GM23248 (cell line): ENCODE measurements around the gene TOM1. TPM values are rescaled to one million over a fixed set of nuclear protein-coding genes. Genes with fewer than 3 reads are reported as not detected.

ENCODE experiments used
- DNase-seq: peaks from one replicate; pipeline ENCODE4 v3.0.0-alpha.2; 2015
- H2AFZ ChIP-seq: fragments of 200-600 bp; sonication (generic); 2 replicates; pipeline ENCODE4 v1.6.1; 2016; ENCODE audit warnings: antibody characterized with exemption
- H3F3A ChIP-seq: fragments of 200-600 bp; sonication (generic); 2 replicates; pipeline ENCODE4 v1.6.1; 2016; ENCODE audit warnings: mild to moderate bottlenecking, antibody characterized with exemption, mixed run types; ENCODE audit not compliant: insufficient read depth
- H3K27ac ChIP-seq: fragments of 200-600 bp; sonication (generic); 2 replicates; pipeline ENCODE4 v1.5.1; 2016; ENCODE audit warnings: mild to moderate bottlenecking
- H3K27me3 ChIP-seq: fragments of 200-600 bp; sonication (generic); replicated peaks from 2 replicates; pipeline ENCODE4 v1.6.1; 2016; ENCODE audit warnings: mild to moderate bottlenecking; ENCODE audit not compliant: insufficient read depth
- H3K36me3 ChIP-seq: fragments of 200-600 bp; sonication (generic); 2 replicates; pipeline ENCODE4 v1.6.1; 2016; ENCODE audit warnings: low read depth, mild to moderate bottlenecking
- H3K4me1 ChIP-seq: fragments of 200-600 bp; sonication (generic); 2 replicates; pipeline ENCODE4 v1.6.1; 2016; ENCODE audit warnings: mild to moderate bottlenecking; ENCODE audit not compliant: insufficient read depth
- H3K4me2 ChIP-seq: fragments of 200-600 bp; sonication (generic); one replicate; pipeline ENCODE4 v1.6.1; 2016; ENCODE audit warnings: mild to moderate bottlenecking; ENCODE audit not compliant: unreplicated experiment
- H3K4me3 ChIP-seq: fragments of 200-600 bp; sonication (generic); 2 replicates; pipeline ENCODE4 v1.5.1; 2016; ENCODE audit warnings: mild to moderate bottlenecking
- H3K79me2 ChIP-seq: fragments of 200-600 bp; sonication (generic); 2 replicates; pipeline ENCODE4 v1.6.1; 2016; ENCODE audit warnings: mild to moderate bottlenecking; ENCODE audit not compliant: insufficient read depth
- H3K9ac ChIP-seq: fragments of 200-600 bp; sonication (generic); 2 replicates; pipeline ENCODE4 v1.6.1; 2016; ENCODE audit warnings: mild to moderate bottlenecking
- H3K9me2 ChIP-seq: fragments of 200-600 bp; sonication (generic); 2 replicates; pipeline ENCODE4 v1.6.1; 2016; ENCODE audit warnings: mixed run types, mild to moderate bottlenecking, moderate library complexity; ENCODE audit not compliant: insufficient read depth
- H3K9me3 ChIP-seq: fragments of 200-600 bp; sonication (generic); one replicate; pipeline ENCODE4 v1.6.1; 2017; ENCODE audit warnings: low read depth
- H4K20me1 ChIP-seq: fragments of 200-600 bp; sonication (generic); 2 replicates; pipeline ENCODE4 v1.6.0; 2016; ENCODE audit not compliant: insufficient read depth
- EZH2 ChIP-seq: fragments of 200-600 bp; sonication (generic); IDR thresholded peaks from 2 replicates; pipeline ENCODE4 v1.6.1; 2018; ENCODE audit warnings: antibody characterized with exemption, mild to moderate bottlenecking; ENCODE audit not compliant: insufficient read depth, poor library complexity, severe bottlenecking
- EZH2phosphoT487 ChIP-seq: fragments of 200-600 bp; sonication (generic); IDR thresholded peaks from 2 replicates; pipeline ENCODE4 v1.6.1; 2018; ENCODE audit warnings: antibody characterized with exemption, moderate library complexity, mild to moderate bottlenecking, low read depth; ENCODE audit not compliant: insufficient read depth
- WGBS, 2 experiments: methylation state at CpG; one replicate each; pipeline ENCODE4 v1.1.6; 2015 to 2017; ENCODE audit warnings: low lambda C conversion rate in 2 of 2, low coverage in 1 of 2; ENCODE audit errors: missing lambda C conversion rate in 2 of 2; 5-methylcytosine and 5-hydroxymethylcytosine counted together
- in situ Hi-C: fragments of 300-500 bp; cut with MboI; formaldehyde crosslinking; loops from 2 replicates; pipeline ENCODE4 v1.15.0; 2020
- polyA plus RNA-seq: library from polyadenylated mRNA; unstranded; fragments of >200 nt; fragmentation: Nextera tagmentation; extraction: Ambion mirVana; gene quantifications from 2 replicates; pipeline ENCODE4 v1.2.1, GENCODE V29; 2016
- total RNA-seq: library from RNA; depleted of rRNA; stranded (reverse); fragments of >200 nt; shearing (Covaris generic); gene quantifications from 2 replicates; pipeline ENCODE4 v1.2.3, GENCODE V29; 2014

TOM1 gene
- total and polyA plus RNA-seq, 2 experiments from 2014 or later, result 61.3 to 69.7 TPM

- no peak overlapping the region for H3K4me2 ChIP-seq
- no peak overlapping the region for H2AFZ ChIP-seq
- no peaks in the 10 kb centered on the region for H3K27me3 ChIP-seq
- H3K27ac ChIP-seq, result no peak overlapping the region
- H3K9me3 ChIP-seq, result no peaks in the 10 kb centered on the region
- no peaks in the 10 kb centered on the region for H4K20me1 ChIP-seq
- no peaks in the 10 kb centered on the region for H3K4me1 ChIP-seq
- no peak for DNase-seq
- H3F3A ChIP-seq, result peaks cover 12% of the 10 kb centered on the region
- TF ChIP-seq EZH2phosphoT487 (no peak), EZH2 (no peak)
- no peak overlapping the region for H3K9ac ChIP-seq
- no peaks in the 10 kb centered on the region; the same call in none of the 2 replicates for H3K79me2 ChIP-seq
- no peaks in the 10 kb centered on the region for H3K9me2 ChIP-seq
- H3K36me3 ChIP-seq, result peaks cover 46% of the 10 kb centered on the region
- in situ Hi-C loops, result no loop called here
- no peak overlapping the region for H3K4me3 ChIP-seq
- WGBS, 2 experiments, result 96 to 100% methylated on average over 1 of the region's 1 CpG
Observed at GRCh38 chr22:35288116-35288515, 11.6 kb upstream of the TOM1 start.

DNA sequence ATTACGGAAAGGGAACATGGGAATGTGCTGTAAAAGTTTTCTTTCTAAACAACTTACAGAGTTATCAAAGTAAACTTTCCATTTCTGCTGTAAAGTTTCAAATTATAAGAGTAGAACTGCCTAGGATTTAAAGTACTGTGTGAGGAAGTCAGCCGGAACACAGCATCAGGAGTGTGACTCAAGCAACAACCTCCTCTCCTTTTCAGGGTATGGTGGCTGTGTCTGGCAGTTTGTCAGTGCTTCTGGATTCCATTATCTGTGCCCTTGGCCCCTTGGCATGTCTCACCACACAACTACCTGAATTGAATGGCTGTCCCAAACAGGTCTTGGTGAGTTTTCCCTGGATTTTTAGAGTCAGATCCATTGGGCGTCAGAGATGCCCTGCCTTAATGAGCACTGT is 6.9 kb upstream of the TOM1 start:
- H2AFZ ChIP-seq, result no peak overlapping the region
- H3K4me2 ChIP-seq, result no peak overlapping the region
- H3K9me2 ChIP-seq, result no peaks in the 10 kb centered on the region
- no peaks in the 10 kb centered on the region for H3K27me3 ChIP-seq
- H4K20me1 ChIP-seq, result no peaks in the 10 kb centered on the region
- H3K4me1 ChIP-seq, result no peaks in the 10 kb centered on the region
- no peak for DNase-seq
- H3K79me2 ChIP-seq, result no peaks in the 10 kb centered on the region
- TF ChIP-seq EZH2 (no peak), EZH2phosphoT487 (no peak)
- 68 to 77% methylated on average over 3 of the region's 3 CpGs for WGBS, 2 experiments
- no peak overlapping the region for H3K4me3 ChIP-seq
- peaks cover 13% of the 10 kb centered on the region for H3F3A ChIP-seq
- H3K36me3 ChIP-seq, result peaks cover 23% of the 10 kb centered on the region; the same call in 1 of the 2 replicates
- no peaks in the 10 kb centered on the region for H3K9me3 ChIP-seq
- no peak overlapping the region for H3K9ac ChIP-seq
- in situ Hi-C loops, result no loop called here
- no peak overlapping the region for H3K27ac ChIP-seq

DNA sequence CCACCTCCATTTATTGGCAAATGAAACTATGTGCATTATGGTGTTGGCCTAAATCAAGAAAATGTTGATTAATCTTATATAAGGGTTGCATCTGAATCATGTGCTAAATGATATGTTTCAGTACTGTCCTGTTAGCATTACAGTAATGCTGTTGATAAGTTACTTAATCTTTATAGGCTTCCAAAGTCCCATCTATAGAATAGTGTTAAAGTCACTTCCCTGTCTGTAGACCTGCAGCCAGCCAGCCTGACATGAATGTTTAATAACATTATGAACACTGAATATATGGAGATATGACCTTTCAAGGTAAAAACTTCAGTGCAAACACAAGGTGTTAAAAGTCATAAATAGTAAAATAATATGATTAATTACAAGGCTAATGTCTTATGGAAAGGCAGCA is 3.6 kb upstream of the TOM1 start:
- Histone ChIP-seq H2AFZ (no peak overlapping the region), H3K9me3 (no peaks in the 10 kb centered on the region), H4K20me1 (no peaks in the 10 kb centered on the region), H3K36me3 (peaks cover 3% of the 10 kb centered on the region; the same call in 1 of the 2 replicates), H3F3A (peaks cover 29% of the 10 kb centered on the region), H3K79me2 (no peaks in the 10 kb centered on the region), H3K9me2 (no peaks in the 10 kb centered on the region), H3K4me1 (peaks cover 9% of the 10 kb centered on the region; the same call in 1 of the 2 replicates), H3K9ac (no peak overlapping the region), H3K27me3 (no peaks in the 10 kb centered on the region), H3K4me3 (no peak overlapping the region), H3K4me2 (no peak overlapping the region), H3K27ac (no peak overlapping the region)
- in situ Hi-C loops, result no loop called here
- DNase-seq, result no peak
- no peak for TF ChIP-seq EZH2phosphoT487
- TF ChIP-seq EZH2, result no peak

GRCh38 chr22:35299217-35299672 is 449 bp upstream of the TOM1 start:
- Histone ChIP-seq H3K4me1 (peaks cover 23% of the 10 kb centered on the region), H3K9me2 (no peaks in the 10 kb centered on the region)
- 10% methylated on average over 10 to 13 of the region's 13 CpGs for WGBS, 2 experiments

More at GRCh38 chr22:35299217-35299672, 449 bp upstream of the TOM1 start:
- Histone ChIP-seq H3K27ac (peak overlapping the region; percentile 100), H3K9ac (peak overlapping the region; percentile 100), H4K20me1 (no peaks in the 10 kb centered on the region), H3K9me3 (no peaks in the 10 kb centered on the region), H3K4me2 (peak overlapping the region; percentile 87), H3F3A (peaks cover 31% of the 10 kb centered on the region), H2AFZ (peak overlapping the region; percentile 67), H3K27me3 (no peaks in the 10 kb centered on the region), H3K36me3 (no peaks in the 10 kb centered on the region; the same call in 1 of the 2 replicates), H3K79me2 (peaks cover 20% of the 10 kb centered on the region), H3K4me3 (peak overlapping the region; percentile 90)
- in situ Hi-C loops, result no loop called here
- peak; percentile 74 for DNase-seq
- no peak for TF ChIP-seq EZH2
- TF ChIP-seq EZH2phosphoT487, result no peak
